TTC549 (cell line): Measurements from ENCODE around the gene G6PD.
"Not testable (repeated sequence)": the region's sequence is repeated elsewhere in the genome, so short reads cannot be mapped to it uniquely, and the experiment has no call there.

Experiments used
- FAIRE-seq: peaks from 2 replicates; lab custom pipeline; 2012; peaks lifted over from hg19 to GRCh38; lab: Jason Lieb, UNC

The G6PD gene

GRCh38 chrX:154515090-154515965 is 31.3 kb downstream of the G6PD start:
- FAIRE-seq = no peak

GRCh38 chrX:154513716-154514115 is 32.9 kb downstream of the G6PD start:
- FAIRE-seq = no peak

- no peak for FAIRE-seq
Measured at GRCh38 chrX:154512879-154513553, 33.6 kb downstream of the G6PD start.

GRCh38 chrX:154511761-154512160 is 34.9 kb downstream of the G6PD start:
- no peak for FAIRE-seq

GRCh38 chrX:154509455-154509854 is 37.2 kb downstream of the G6PD start:
- no peak for FAIRE-seq

GRCh38 chrX:154508384-154508745 is 38.3 kb downstream of the G6PD start:
- FAIRE-seq = no peak

GRCh38 chrX:154507673-154508383 is 38.8 kb downstream of the G6PD start:
- no peak for FAIRE-seq

- FAIRE-seq = no peak
Measured at GRCh38 chrX:154506483-154507332, 39.9 kb downstream of the G6PD start.

GRCh38 chrX:154505734-154506133 is 40.9 kb downstream of the G6PD start:
- FAIRE-seq = no peak

- no peak for FAIRE-seq
Measured at GRCh38 chrX:154502989-154503388, 43.7 kb downstream of the G6PD start.

- FAIRE-seq = no peak
Measured at GRCh38 chrX:154502098-154502497, 44.5 kb downstream of the G6PD start.

GRCh38 chrX:154501423-154501822 is 45.2 kb downstream of the G6PD start:
- not testable (repeated sequence) for FAIRE-seq

GRCh38 chrX:154496591-154497137 is 50.0 kb downstream of the G6PD start:
- FAIRE-seq = not testable (repeated sequence)

GRCh38 chrX:154495472-154495922 is 51.1 kb downstream of the G6PD start:
- FAIRE-seq = no peak

- FAIRE-seq = no peak
Measured at GRCh38 chrX:154494715-154495114, 51.9 kb downstream of the G6PD start.

GRCh38 chrX:154490414-154491083 is 56.1 kb downstream of the G6PD start, which contains the start of gene SLC10A3:
Gene SLC10A3, minus strand, starts transcription at chrX:154490629. Its CDS starts 1,689 bp downstream, at chrX:154488940.
- FAIRE-seq = no peak

- no peak for FAIRE-seq
Measured at GRCh38 chrX:154490021-154490413, 56.6 kb downstream of the G6PD start.

- FAIRE-seq = no peak
Measured at GRCh38 chrX:154489182-154489581, 57.5 kb downstream of the G6PD start.

- FAIRE-seq = no peak
Measured at GRCh38 chrX:154488336-154489075, 58.1 kb downstream of the G6PD start.
